GM21825 (cell line): ENCODE measurements around the gene TUBB2B.
"Not testable (repeated sequence)": the region's sequence is repeated elsewhere in the genome, so short reads cannot be mapped to it uniquely, and the experiment has no call there.

Experiments used
- ATAC-seq: cut with Tn5 transposase; IDR thresholded peaks from one replicate; pipeline ENCODE4 v1.9.1; 2021; ENCODE audit warnings: mild to moderate bottlenecking, moderate library complexity; ENCODE audit not compliant: unreplicated experiment

TUBB2B gene

GRCh38 chr6:3212261-3212660 lies 15.2 kb downstream of the TUBB2B start:
- no peak for ATAC-seq

DNA sequence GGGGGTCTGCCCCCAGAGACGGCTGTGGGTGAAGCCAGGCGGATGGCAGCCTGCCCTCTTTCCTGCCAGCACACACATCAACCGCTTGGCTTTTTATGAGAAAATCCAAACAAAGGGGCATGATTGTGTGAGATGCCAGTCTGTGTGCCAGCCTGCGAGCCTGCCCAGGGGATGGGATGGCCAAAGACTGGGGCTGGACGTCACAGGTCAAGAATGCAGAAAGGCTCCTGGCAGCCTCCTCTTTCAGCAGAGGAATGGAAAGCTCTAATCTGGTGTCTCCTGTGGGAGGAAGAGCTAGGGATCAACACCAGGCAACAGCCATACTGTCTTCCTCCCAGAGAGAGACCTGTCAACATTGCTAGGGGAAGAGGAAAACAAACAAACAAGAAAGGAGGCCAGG lies 15.8 kb downstream of the TUBB2B start:
- no peak for ATAC-seq

GRCh38 chr6:3210024-3210610 lies 17.3 kb downstream of the TUBB2B start:
- no peak for ATAC-seq

DNA sequence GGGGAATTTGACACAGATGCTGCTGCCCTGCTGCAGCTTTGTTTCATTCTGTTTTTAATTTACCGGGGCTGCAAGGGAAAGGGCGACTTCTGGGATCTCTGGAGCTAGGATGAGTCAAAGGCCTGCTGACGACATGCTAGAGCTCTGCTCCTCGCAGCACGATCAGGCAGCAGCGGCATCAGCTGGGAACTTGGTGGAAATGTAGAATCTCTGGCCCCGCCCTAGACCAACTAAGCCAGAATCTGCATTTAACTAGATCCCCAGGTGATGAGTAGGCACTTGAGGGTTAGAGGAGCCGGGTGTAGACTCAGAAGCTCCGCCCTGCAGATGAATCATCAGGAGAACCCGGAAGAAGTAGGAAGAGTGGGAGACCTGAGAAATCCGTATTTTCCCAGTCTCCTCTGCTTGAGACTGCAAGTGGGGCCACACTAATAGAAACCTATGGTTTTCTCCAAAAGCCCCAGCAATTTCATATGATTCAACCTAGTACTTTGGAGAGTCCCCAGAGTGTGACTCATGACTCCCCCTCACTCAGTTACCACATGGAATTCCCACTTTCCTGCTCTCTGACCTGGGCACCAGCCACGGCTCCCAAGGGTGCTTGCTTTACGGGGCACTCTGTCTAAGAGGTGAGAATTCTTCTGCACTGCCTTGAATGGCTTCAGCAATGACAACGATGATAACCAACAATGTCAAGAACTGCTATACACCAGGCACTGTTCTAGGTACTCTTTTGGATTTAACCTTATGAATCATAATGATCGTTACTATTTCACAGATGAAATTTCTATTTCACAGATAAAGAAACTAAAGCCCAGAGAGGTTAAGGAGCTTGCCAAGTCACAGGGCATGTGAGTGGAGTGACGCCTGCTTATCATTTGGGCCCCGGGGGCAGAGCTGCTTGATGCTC lies 18.1 kb downstream of the TUBB2B start:
- ATAC-seq: peak; percentile 52

DNA sequence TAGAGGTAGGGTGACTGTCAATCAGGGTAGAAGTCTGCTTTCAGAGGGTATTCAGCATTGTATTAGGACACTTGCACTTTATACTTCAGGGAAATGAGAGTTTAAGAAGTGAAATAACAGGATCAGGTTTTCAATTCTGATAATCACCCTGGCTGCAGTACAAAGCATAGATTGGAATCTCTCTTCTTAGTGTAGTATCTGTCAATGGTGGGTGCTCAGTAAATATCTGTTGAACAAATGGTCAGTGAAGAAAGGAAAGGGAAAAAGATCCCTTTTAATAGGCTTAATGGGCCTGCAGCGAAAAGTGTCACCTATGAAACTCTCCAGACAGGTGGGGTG lies 18.7 kb downstream of the TUBB2B start:
- ATAC-seq: no peak

GRCh38 chr6:3208098-3208774 lies 19.2 kb downstream of the TUBB2B start:
- ATAC-seq: no peak

DNA sequence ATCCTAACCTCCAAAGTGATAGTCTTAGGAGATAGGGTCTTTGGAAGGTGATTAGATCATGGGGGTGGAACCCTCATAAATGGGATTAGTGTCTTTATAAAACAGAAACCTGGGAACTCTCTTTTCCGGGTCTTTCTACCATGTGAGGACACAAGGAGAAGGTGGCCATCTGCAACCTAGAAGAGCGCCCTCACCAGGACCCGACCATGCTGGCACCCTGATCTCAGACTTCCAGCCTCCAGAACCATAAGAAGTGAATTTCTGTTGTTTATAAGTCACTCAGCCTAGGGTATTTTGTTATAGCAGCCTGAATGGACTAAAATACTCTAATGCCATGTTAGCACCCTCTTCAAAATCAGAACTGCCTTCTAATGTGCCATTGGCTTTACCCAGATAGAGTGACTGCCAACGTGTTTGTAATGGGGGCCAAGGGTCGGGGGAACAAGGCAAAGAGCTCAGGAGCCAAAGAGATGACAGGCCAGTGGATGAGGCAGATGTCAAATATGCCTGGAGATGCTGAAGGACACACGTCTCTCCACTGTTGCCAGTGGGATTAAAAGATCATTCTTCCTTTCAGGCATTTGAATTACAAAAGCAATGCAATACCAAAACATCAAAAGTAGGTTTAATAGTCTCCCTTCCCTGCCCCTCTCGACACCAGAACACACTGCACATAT lies 21.0 kb downstream of the TUBB2B start:
- ATAC-seq: no peak

GRCh38 chr6:3205913-3206312 lies 21.5 kb downstream of the TUBB2B start:
- no peak for ATAC-seq

- ATAC-seq: no peak
These were observed 22.5 kb downstream of the TUBB2B start for GRCh38 chr6:3204921-3205320.

DNA sequence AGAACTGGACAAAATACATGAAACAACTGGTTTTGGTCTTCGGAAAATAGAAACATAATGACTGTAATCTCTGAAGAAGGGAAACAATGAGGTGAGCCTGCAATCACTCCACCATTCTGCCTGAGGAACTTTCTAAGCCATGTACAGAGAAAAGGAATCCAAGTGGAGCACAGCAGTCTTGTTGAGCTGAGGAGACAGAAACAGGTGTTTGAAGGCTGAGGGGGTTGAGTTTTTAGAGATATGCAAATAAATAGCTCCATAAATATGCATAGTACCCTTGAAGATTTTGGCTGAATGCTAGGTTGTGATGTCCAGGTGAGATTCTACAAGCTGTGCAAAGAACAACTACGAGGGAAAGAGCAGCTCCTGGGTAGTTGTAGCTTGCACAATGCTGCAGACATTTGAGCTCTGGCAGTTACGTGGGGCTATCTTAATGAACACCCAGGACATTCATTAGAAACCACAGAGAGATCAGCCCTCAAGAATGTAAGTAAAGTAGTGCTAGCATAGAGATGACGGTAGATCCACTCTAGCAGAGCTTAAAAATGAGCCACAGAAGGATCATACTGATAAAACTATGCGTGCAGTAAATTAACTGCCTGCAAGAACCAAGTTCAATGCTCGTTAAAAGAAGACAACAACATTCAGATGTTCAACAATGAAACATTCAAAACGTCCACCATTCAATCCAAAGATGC lies 24.3 kb downstream of the TUBB2B start:
- ATAC-seq: no peak

DNA sequence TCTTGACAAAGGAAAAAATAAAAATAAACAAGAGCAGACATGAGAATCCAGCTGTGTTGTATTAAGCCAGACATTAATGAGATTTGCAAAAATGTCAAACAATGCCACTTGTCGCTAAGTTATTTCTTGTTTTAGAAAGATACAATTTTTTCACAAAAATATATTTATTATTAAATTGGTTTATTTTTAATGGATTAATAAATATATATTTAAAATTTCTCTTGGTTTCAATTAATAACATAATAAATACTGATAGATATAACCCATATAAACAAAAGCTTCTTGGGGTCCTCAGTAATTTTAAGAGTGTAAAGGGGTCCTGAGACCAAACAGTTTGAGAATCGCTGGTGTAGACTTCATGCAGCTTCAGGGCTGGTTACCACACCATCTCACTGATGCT lies 26.1 kb downstream of the TUBB2B start:
- no peak for ATAC-seq

DNA sequence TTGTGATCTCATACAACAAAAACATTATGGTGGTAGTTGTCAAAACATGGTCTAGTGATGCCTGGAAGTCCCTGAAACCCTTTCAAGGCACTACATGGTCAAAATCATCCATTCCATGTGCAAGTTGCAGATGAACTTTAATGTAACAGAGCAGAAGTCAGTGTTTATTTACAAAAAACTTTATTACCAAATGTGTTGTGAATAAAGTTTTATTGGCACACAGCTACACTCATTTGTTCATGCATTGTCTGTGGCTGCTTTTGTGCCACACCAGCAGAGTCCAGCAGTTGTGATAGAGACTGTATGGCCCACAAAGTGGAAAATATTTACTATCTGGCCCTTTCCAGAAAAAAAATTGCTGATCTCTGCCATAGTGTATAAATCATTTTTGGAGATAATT lies 26.8 kb downstream of the TUBB2B start:
- ATAC-seq: no peak

DNA sequence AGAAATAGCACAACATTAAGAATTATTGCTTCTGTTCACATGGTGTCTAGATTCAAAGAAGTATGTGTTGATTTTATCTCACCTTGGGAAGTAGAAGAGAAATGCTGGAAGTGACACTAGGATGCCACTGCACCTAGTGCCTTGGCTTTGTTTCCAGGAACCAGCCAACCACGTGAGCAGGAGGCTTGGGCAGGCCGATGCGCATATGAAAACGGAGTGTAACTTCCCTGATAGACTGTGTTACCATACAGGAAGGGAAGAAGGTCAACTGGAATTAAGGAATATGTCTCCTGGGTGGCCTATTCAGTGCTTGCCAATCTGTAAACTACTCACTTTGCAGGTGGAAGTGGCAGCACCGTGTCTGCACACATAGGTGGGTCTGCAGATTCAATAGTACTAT lies 28.1 kb downstream of the TUBB2B start:
- ATAC-seq: no peak

GRCh38 chr6:3197734-3198133 lies 29.7 kb downstream of the TUBB2B start:
- ATAC-seq: not testable (repeated sequence)

GRCh38 chr6:3196770-3197169 lies 30.7 kb downstream of the TUBB2B start:
- no peak for ATAC-seq

GRCh38 chr6:3195695-3196497 lies 31.6 kb downstream of the TUBB2B start:
- no peak for ATAC-seq

DNA sequence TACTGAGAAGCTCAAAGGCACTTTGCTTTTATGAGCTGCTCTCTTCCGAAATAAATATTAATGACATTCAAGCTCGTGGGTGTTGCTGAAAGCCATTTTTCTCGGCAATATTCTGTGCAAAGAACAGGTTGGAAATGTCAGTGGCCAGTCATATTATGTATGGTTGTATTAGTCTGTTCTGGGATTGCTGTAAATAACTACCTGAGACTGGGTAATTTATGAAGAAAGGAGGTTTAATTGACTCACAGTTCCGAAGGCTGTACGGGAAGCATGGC lies 32.1 kb downstream of the TUBB2B start:
- ATAC-seq: no peak

- no peak for ATAC-seq
These were observed 32.7 kb downstream of the TUBB2B start for GRCh38 chr6:3194535-3195419.

DNA sequence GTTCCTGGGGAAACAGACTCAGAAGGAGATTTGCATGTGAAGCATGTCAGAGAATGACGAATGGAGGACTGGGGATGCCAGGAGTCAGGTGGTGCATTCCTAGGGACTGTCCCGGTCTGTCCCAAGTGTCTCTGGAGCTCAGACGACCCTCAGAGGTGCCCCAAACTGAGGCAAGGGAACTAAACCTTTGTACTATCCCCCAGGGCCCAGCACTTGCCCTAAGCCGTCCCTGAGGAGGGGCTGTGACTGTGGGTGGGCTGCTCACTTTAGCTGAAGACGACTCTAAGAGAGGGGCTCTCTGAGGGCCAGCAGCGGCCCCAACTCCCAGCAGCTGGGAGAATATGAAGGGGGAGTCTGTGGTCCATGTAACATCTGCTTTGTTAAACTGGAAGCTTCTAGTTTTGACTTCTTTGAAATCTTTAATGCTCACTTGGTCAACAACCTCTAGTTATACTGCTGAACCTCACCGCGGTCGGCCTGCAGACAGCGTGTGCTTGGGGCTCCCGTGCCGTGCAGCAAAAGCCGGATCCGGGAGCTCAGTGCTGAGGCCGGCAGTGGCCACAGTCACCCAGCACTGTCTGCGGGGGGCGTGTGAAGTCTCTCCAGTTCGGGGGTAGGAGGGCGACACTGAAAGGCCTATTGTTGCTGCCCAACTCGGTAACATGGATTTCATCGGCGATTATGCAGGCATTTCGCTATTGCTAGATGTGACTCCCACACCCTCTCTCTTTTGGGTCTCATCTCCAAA lies 34.2 kb downstream of the TUBB2B start:
- no peak for ATAC-seq
